HG02943 (cell line): ENCODE data around the gene ENTHD1.

ENCODE experiments used
- ATAC-seq: cut with Tn5 transposase; IDR thresholded peaks from one replicate; pipeline ENCODE4 v1.9.1; 2021; ENCODE audit warnings: mild to moderate bottlenecking, low read depth, moderate library complexity; ENCODE audit not compliant: unreplicated experiment

Gene ENTHD1

DNA sequence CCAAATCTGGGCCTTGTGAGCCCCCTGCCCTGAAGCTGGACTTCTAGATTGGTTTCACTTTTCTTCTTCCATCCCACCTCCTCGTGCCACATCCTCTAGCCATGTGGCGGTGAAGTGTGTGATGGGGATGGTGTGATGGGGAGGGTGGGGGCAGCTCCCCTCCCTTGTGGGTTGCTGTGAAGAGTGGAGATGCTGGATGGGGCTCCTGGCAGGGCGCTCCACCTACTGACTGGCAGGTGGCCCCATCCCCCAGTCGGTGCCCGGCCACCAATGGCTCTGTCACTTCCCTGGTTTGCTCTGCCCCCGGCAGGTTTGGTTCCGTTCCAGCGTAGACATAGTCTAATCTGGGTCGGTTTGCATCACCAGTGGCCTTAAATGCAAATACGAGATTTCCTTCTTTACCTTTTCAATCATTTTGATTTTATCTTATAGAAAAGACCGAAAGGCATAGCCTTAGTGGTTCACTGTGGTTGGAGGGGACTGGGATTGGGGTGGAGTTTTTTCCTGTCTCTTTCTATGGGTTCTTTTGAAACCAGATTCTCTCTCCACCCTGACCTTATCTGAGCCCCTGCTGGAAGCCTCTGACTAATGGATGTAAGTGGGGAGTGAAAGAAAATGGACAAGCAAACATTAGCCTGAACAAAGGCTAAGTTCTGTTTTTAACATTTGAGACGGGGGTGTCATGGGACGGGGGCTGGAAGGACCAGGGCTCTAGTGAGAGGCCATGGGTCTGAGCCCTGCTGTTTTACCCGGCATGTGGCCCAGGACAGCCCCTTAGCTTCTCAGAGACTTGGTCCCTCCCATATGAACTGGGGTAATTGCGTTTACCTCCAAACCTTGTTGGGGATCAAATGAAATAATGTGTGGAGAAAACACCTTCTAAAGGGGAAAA, 173.8 kb downstream of the ENTHD1 start:
- ATAC-seq, result no peak

DNA sequence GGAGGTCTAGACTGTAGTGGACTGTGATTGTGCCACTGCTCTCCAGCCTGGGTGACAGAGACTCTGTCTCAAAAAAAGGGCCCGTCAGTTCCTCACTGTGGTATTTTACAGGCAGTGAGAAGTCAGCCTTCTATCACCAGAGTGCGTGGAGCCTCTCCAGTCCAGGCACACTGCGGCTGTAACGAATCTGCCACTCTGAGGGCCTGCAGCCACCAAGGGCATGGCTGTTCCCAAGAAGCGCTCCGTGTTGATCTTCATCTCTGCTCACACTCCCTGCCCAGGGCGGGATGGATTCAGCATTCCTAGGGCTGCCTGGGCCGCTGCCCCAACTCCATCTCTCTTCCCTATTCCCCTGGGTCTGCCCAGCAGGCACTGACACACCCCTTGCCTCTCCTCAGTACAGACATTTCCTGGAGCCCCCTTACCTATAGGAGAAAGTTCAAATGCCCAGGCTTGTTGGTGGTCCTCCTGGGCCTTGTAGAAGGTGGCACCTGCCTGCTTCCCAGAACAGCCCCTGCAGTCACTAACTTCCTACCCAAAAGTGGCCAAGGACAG, 174.6 kb downstream of the ENTHD1 start:
- no peak for ATAC-seq

DNA sequence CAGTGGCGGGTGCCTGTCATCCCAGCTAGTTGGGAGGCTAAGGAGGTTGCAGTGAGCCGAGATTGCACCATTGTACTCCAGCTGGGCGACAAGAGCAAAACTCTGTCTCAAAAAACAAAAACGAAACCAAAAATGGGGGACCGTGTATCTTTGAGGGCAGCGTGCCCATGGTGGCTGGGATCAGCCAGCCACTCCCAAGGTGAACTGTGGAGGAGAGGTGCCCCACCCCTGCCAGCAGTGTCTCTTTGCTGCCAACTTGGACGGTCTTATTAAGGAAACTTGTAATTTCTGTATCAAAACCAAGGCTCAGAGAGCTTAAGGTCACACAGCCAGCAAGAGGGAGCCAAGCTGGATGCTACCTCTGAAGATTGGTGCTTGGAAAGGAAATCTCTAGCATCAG, 175.4 kb downstream of the ENTHD1 start:
- ATAC-seq, result no peak

DNA sequence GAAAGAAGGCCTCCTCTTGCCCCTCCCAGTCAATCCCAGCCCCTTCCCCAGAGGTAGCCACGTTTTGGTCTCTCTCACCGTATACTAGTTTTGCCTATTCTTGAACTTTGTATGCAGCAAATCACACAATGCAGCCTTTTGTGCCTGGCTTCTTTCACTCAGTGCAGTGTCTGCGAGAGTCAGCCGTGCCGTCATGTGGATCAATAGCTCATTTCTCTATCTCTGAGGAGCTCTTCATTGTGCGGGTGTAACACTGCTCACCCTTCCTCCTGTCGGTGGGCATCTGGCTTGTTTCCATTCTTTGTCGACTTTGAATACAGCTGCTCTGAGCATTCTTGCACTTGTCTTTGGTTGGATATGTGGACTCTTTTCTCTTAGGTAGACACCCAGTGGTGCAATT, 176.5 kb downstream of the ENTHD1 start:
- ATAC-seq, result no peak

DNA sequence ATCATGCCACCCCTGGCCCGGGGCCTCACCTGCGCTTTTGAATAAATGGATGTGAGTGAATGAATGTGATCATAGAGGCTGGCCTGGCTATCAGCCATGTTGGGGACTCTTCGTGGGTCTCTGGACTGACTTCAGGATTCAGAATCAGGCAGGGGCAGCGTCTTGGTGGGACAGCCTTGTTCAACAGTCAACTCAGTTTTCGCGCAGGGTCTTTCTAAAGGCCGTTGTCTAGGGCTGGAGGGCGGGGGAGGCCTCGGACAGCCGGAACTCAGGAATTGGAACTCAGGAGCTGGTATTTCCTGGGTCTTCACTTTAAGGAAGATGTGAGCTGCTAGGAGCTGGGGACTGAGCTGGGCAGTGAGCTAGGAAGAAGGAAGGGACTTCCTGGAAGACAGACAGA, 177.0 kb downstream of the ENTHD1 start:
- ATAC-seq, result no peak

DNA sequence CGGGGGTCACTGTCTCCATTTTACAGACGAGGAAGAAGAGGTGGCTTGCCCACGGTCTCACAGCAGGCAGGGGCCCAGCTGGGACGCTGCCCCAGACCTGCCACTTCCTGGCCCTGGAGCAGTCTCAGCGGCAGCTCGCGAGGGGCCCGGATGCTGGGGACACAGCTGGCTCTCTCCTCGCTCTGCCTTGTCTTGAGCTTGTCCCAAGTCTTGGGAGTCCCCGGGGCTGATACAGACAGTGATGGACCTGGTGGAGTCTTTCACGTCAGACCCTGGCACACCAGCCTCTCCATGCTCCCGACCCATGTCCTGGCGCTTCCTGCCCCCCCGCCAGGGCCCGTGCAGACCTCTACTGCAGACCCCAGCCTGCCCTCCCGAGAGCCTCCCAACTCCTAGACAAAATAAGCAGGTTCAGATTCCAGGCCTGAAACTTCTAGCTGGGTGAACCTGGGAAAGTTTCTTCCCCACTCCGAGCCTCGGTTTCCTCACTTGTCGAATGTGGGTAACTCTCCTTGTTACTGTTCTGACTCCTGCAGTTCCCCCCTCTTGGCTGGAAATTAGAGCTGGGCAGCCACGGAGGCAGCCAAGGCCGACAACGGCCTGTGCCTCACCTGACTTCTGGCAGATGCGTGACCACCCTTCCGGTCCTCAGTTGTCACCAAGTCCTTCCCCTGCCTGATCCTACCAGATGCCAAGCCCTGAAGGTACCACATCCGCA, 177.6 kb downstream of the ENTHD1 start:
- ATAC-seq, result no peak

DNA sequence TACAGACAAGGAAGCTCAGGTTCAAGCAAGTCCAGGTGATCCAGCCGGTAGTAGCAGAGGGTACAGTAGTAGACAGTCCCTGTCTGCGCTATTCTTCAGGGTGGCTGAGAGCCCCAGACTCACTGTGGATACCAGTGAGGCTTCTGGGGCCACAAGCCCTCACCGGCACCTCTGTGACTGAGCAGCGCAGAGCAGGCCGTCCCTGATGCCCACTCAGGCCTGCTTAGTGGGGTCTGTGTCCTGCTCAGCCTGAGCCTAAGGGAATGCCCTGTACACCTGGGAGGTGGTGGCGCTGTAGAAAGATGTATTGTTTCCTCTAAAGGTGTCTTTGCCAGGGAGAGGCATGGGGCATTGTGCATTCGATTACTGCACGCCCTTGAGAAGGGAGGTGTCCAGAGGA, 179.2 kb downstream of the ENTHD1 start:
- no peak for ATAC-seq

DNA sequence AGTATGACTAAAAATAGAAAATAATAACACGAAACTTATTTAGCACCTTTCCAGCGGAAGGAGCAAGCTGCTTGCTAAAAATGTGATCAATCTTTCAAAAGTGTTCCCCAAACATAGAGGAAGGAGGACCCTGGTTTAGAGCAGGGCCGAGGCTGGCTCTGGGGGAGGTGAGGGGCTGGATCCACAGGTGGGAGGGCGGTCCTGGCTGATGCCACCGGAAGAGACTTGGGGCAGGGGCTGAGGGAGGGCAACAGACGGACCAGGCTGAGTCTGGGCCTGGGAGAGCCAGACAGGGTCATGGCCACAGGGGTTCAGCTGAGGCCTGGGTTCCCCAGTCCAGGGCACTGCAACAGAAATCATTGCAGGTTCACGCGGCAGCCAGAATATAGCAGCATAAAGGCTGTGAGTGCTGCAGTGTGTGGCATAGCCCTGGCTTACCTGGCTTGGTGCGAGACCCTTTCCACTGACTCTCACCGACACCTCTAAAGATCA, 179.7 kb downstream of the ENTHD1 start:
- ATAC-seq, result no peak

DNA sequence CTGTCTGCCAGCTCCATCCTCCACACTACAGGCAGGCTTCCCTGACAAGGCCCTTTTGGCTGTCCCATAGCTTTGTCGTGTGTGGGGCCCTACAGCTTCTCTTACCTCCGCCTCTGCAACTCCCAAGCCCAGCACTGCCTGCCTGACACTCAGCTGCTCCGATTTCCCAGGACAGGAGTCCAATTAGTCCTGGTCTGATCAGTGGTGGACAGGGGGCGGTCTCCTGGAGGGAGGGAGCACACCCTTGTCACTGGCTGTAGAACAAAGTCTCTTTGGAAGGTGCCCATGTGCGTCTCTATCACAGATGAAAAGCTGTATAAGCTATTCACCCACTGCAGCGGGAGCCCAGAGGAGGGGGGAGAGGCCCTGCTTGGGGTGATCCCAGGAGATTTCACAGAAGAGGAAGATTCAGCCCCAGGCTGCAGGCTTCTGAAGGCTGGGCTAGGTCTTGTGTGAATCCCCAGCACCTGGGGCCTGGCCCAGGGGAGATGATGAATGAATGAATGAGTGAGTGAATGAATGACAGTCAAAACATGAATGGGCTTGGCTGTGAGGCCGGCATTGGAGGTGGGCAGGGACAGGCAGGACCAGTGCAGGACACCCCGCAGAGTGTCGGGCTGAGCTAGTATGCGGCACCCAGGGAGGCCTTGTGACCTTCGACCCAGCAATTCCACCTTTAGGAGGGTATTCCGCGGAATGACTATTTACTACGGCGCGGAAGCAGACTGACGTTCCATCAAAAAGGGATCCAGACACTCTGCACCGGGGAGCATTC, 180.6 kb downstream of the ENTHD1 start:
- no peak for ATAC-seq

DNA sequence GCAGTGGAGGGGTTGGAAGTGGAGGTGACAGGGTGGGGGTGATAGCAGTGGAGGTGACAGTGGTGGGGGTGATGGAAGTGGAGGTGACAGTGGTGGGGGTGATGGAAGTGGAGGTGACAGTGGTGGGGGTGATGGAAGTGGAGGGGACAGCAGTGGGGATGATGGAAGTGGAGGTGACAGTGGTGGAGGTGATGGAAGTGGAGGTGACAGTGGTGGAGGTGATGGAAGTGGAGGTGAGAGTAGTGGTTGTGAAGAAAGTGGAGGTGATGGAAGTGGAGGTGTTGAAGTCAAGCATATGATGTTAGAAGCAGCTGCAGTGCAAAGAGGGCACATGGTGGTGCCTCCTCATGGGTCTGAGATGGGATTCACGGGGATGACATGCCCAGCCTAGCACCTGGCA, 181.5 kb downstream of the ENTHD1 start:
- no peak for ATAC-seq

DNA sequence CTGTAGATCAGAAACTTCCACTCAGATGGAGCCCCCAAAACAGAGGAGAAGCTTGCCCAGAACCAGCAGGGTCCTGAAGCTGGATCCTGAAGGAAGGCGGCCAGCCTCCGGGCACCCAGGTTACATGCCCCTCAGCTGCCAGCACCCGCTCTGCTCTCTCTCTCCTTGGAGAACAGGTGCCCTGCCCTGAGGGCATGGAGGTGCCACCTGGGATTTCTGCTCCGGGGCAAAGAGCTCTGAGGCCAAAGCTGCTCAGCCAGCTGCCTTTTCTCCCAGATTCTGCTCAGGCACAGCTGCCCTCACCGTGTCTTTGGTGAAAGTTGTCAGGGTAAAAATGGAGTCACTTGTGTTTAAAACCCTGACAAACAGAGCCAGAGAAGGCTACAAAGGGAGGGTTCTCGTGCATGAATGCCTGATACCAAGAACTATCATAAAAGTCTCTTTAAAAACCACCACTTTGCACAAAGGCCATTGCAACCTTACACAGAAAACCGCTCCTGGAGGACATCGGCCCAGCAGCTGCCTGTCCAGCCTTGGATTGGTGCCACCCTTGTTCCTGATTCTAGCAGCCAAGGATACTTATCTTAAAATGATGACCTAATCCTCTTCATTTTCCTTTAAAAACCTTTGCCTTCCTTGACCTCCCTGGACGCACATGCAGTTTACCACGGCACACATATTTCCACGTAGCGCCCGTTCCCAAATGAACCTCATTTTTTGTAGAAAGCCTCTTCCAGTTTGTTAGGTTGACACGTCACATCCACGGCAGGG, 183.0 kb downstream of the ENTHD1 start:
- ATAC-seq, result no peak

DNA sequence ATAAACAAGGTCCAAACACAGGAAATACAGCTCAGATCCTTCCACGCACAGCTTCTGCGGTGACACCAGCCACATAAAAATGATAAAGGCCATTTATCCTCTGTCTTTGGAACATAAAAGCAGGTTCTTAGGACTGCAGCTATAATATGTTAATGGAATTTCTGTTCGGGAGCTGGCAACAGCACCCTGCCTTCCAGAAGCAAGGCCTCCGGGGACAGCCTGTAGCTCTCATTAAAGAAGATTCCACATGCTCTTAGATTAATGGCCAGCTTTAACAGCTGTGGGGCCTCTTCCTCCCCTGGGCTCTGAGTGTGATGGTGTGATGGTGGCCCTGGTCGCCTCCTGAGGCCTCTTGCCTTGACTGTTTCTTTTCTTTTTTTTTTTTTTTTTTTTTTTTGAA, 185.7 kb downstream of the ENTHD1 start:
- no peak for ATAC-seq

DNA sequence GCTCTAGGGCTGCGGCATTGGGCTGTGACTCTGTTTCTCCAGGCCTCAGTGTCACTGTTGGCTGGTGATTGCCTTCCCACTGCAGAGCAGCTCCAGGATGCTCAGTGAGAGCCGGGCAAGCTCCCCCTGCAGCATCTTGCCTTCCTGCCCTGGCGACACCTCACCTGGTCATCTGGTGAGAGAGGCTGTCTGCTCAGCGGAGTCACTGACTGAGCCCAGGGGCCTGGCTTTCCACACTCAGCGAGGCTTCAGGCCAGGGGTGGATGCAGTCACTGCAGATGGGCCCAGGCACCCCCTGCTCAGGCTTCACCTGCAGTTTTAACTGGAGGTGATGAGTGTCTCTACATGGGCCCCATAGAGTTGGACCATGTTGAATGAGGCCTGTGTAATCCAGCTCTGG, 186.2 kb downstream of the ENTHD1 start:
- ATAC-seq, result no peak

DNA sequence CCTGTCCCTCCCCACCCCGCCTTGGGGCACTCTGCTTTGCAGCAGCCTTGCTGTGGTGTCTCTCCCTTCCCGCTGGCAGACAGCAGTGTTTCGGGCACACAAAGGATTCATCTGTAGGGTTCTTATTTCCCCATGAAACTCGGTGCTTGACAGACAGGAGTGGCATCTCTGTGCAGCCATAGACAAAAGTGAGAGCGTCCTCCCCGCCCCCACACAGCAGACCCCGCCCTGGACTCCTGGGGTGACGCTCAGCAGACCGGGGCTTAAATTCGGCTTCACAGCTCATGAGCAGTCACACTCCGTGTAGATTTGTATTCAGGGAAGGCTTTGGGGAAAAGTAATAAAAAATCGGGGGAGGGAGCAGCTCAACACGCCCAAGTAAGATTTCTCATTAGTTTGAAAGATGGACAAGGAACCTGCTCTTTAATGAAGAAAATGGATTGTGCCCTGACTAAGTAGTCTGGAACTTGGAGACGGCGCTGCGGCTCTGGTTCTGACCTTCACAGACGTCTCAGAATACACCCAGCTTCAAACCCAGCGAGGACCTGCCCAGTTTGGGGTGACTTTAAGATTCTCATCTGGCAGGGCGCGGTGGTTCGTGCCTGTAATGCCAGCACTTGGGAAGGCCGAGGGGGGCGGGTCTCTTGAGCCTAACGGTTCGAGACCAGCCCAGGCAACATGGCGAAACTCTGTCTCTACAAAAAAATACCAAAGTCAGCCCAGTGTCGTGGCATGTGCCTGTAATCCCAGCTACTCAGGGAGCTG, 187.0 kb downstream of the ENTHD1 start:
- no peak for ATAC-seq

DNA sequence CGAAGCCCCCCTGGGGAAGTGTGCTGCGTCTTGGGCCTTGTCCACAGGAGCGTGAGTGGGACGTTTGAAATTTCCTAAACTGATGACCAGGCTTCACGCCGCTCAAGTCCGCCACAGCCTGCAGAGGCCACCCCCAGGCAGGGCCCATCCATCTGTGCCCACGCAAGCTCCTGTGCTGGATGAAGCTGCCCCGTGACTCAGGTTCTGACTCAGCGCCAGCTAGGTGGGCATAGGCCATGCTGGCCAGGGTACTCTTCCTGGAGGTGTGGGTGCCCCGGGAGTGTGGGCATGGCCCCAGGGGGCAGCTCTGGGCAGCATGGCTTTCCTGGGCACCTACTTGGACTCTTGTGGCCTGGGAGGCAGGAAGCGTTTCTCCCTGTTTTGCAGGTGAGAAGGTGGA, 188.2 kb downstream of the ENTHD1 start:
- ATAC-seq, result no peak

DNA sequence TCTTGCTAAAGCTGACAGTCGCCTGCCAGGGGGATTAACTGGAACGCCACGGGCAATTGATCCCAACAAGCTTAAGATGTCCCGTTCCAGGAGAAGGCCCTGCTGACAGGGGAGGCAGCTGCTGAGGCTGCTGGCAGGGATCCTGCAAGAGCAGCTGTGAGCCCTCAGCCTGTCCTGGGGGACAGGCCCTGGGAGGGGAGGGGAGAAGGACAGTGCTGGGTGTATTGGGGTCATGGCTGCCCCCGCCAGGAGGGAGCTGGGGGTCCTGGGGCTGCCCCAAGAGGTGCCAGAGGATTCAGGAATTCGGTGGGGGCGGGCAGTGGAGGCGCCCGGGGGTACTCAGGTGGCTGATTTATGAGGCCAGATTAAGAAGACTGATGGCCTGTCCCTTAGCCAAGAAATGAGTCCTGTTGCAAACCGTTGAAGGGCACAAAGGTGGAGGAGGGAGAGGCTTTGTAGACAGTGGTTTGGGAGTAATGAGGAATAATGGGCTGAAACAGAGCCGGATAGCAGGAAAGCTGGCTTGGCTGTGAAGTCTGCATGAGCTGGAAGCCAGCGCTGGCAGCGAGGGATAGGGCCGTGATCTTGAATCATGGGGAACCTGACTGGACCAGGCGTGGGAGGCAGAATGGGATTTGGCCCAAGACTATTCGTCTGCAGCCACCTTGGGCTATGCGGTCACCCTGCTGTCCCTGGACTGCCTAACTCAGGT, 189.5 kb downstream of the ENTHD1 start:
- ATAC-seq, result no peak

DNA sequence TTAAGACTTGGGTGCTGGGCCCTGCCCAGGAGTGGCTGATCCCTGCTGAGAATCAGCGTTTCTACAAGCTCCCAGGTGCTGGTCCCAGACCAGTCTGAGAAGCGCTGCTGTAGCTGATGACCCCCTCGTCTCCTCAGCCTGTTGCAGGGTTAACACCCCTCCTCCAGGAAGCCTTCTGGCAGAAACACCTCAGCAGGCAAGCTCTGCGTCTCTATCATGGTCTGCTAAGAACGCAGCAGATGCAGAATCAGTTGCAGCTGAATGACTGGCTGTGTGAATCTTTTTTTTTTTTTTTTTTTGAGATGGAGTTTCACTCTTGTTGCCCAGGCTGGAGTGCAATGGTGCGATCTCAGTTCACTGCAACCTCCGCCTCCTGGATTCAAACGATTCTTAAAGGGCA, 190.5 kb downstream of the ENTHD1 start:
- ATAC-seq, result no peak

DNA sequence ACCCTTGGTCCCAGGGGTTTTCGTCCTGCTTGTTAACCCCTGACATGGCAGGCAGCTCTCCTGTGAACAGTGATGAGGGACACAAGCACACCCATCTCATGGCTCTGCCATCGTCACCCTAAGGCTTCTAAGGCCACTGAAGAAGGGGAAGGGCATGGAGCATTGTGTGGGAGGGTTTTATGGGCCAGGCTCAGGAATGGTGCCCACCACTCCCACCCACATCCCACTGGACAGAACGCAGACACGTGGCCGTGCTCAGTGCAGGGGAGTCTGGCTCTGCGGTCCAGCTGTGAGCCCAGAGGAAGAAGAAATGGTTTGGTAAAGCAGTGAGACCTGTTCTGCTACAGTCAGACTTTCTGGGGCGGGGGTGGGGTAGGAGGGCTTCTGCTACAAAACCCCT, 193.0 kb downstream of the ENTHD1 start:
- no peak for ATAC-seq
